GM12878 (cell line): Measurements from ENCODE around the gene C1GALT1. TPM values are rescaled to one million over a fixed set of nuclear protein-coding genes. Genes with fewer than 3 reads are reported as not detected.

Experiments used
- ATAC-seq: fragments of 200-7000 bp; cut with Tn5 transposase; 3 replicates; pipeline ENCODE4 v1.9.1; 2020; ENCODE audit warnings: mild to moderate bottlenecking, moderate library complexity
- BruUV-seq: library from RNA; stranded (reverse); fragments of 400-500 nt; replicated peaks from 2 replicates; lab custom pipeline; 2021; lab: Mats Ljungman, UMichigan
- CTCF ChIA-PET: fragments of 300-600 bp; sonication (Branson Sonifier 250); formaldehyde crosslinking; extraction: SDS; loops from one replicate; lab custom pipeline; 2021; ENCODE audit warnings: inconsistent platforms; lab: Yijun Ruan, JAX
- POLR2A ChIA-PET: fragments of 350-600 bp; formaldehyde crosslinking; extraction: SDS; loops from one replicate; lab custom pipeline; 2021; ENCODE audit warnings: inconsistent platforms; lab: Charles Lee
- RAD21 ChIA-PET: fragments of 300-600 bp; sonication (Branson Sonifier 250); formaldehyde crosslinking; loops from one replicate; lab custom pipeline; 2023; ENCODE audit warnings: antibody characterized with exemption; ENCODE audit not compliant: unreplicated experiment; lab: Charles Lee
- SMC1A ChIA-PET: fragments of 300-600 bp; sonication (Branson Sonifier 250); formaldehyde crosslinking; loops from one replicate; lab custom pipeline; 2023; ENCODE audit not compliant: unreplicated experiment, uncharacterized antibody; lab: Charles Lee
- DNase-seq: peaks from one replicate; pipeline ENCODE4 v3.0.0-alpha.2; 2011; ENCODE audit warnings: low read depth, low spot score
- FAIRE-seq: peaks from 3 replicates; lab custom pipeline; 2011; peaks lifted over from hg19 to GRCh38; lab: Jason Lieb, UNC
- H2AFZ ChIP-seq: 2 replicates; pipeline ENCODE4 v1.6.0; 2011; ENCODE audit warnings: low read depth, low read length, control low read depth; ENCODE audit not compliant: control insufficient read depth
- H3K27ac ChIP-seq: 2 replicates; pipeline ENCODE4 v1.5.1; 2011; ENCODE audit warnings: control low read depth; ENCODE audit not compliant: control insufficient read depth, insufficient read depth
- H3K27me3 ChIP-seq, 2 experiments: replicated peaks in 1 of 2; 2 replicates each; pipeline versions ENCODE4 v1.6.0 to v1.6.1; 2011; ENCODE audit warnings: low read length in 1 of 2; ENCODE audit not compliant: control insufficient read depth in 2 of 2, insufficient read depth in 2 of 2
- H3K36me3 ChIP-seq, 2 experiments: 2 replicates each; pipeline ENCODE4 v1.5.1; 2011; ENCODE audit warnings: low read length in 1 of 2; ENCODE audit not compliant: control insufficient read depth in 2 of 2, insufficient read depth in 2 of 2
- H3K4me1 ChIP-seq: 2 replicates; pipeline ENCODE4 v1.6.1; 2011; ENCODE audit warnings: mild to moderate bottlenecking, low read length, moderate library complexity, mixed read lengths; ENCODE audit not compliant: control insufficient read depth, insufficient read depth
- H3K4me2 ChIP-seq: 2 replicates; pipeline ENCODE4 v1.6.0; 2011; ENCODE audit warnings: control low read depth; ENCODE audit not compliant: control insufficient read depth, insufficient read depth
- H3K4me3 ChIP-seq: fragments of 200-600 bp; sonication (generic); 2 replicates; pipeline ENCODE4 v1.5.1; 2016
- H3K79me2 ChIP-seq: 2 replicates; pipeline ENCODE4 v1.6.0; 2011; ENCODE audit warnings: low read length; ENCODE audit not compliant: control insufficient read depth, insufficient read depth
- H3K9ac ChIP-seq: 2 replicates; pipeline ENCODE4 v1.8.0; 2011; ENCODE audit warnings: low read length, control low read depth, mixed read lengths; ENCODE audit not compliant: control insufficient read depth, insufficient read depth
- H3K9me3 ChIP-seq: replicated peaks from 3 replicates; pipeline ENCODE4 v1.5.1; 2011; ENCODE audit warnings: mild to moderate bottlenecking, low read length; ENCODE audit not compliant: control insufficient read depth, insufficient read depth
- H4K20me1 ChIP-seq: 2 replicates; pipeline ENCODE4 v1.6.0; 2011; ENCODE audit not compliant: control insufficient read depth, insufficient read depth
- CEBPB ChIP-seq, 2 experiments: fragments of 150-350 bp in 1 of 2; IDR thresholded peaks; 2 replicates each; pipeline ENCODE4 v1.6.1; 2012 to 2014; ENCODE audit warnings: low read depth in 2 of 2, low read length in 2 of 2, borderline replicate concordance in 1 of 2, inconsistent platforms in 1 of 2
- CREM ChIP-seq: IDR thresholded peaks from 2 replicates; pipeline ENCODE4 v1.6.1; 2014; ENCODE audit warnings: antibody characterized with exemption, low read depth
- PML ChIP-seq: IDR thresholded peaks from 2 replicates; pipeline ENCODE4 v1.6.1; 2012; ENCODE audit warnings: low read length, inconsistent platforms
- ZZZ3 ChIP-seq: IDR thresholded peaks from 2 replicates; pipeline ENCODE4 v1.6.1; 2011; ENCODE audit warnings: low read depth; ENCODE audit not compliant: control insufficient read depth, insufficient read length
- in situ Hi-C: fragments of 300-500 bp; cut with MboI; formaldehyde crosslinking; loops from 9 replicates; pipeline ENCODE4 v1.14.3; 2018; ENCODE audit warnings: mixed read lengths
- intact Hi-C: fragments of 100-400 bp; cut with micrococcal nuclease; formaldehyde crosslinking; loops from one replicate; pipeline ENCODE4 v1.14.2; 2022; ENCODE audit not compliant: unreplicated experiment
- polyA plus RNA-seq, 11 experiments: library from polyadenylated mRNA; depleted of rRNA in 4 of 11; unstranded in 6 of 11; stranded (reverse) in 5 of 11; fragments of >200 nt; fragmentation: Nextera tagmentation in 4 of 11; fragmentation: Illumina TruSeq in 1 of 11; extraction: Ambion mirVana in 4 of 11; extraction: Trizol in 1 of 11; gene quantifications; 1 replicate in 1 of 11; 2 replicates in 10 of 11; pipeline versions ENCODE4 v1.2.1 to v1.2.3, GENCODE V29; 2011 to 2016; ENCODE audit warnings: inconsistent platforms in 2 of 11, missing spikeins in 2 of 11, low read depth in 1 of 11
- total RNA-seq, 4 experiments: library from RNA; depleted of rRNA in 3 of 4; stranded (reverse); fragments of >200 nt in 3 of 4; fragmentation: Illumina TruSeq in 1 of 4; extraction: Trizol in 1 of 4; gene quantifications; 2 replicates each; pipeline versions ENCODE4 v1.2.1 to v1.2.3, GENCODE V29; 2013 to 2021
- TF ChIP-seq, protein P1 (sequence below): fragments of 450-650 bp; IDR thresholded peaks from 2 replicates; pipeline ENCODE4 v1.6.1; 2017; ENCODE audit warnings: mild to moderate bottlenecking, low read depth, inconsistent platforms; ENCODE audit not compliant: poor library complexity, severe bottlenecking
- TF ChIP-seq, protein P2 (sequence below): fragments of 450-650 bp; formaldehyde crosslinking; IDR thresholded peaks from 2 replicates; pipeline ENCODE4 v1.5.0; 2022; ENCODE audit warnings: mild to moderate bottlenecking, missing genetic modification characterization

The C1GALT1 gene
- total and polyA plus RNA-seq, 10 of the 15 experiments (the other 5 are each of a cell fraction or from before 2014, with no cell fraction given): 1.6 to 25.0 (median 8.5) TPM

DNA sequence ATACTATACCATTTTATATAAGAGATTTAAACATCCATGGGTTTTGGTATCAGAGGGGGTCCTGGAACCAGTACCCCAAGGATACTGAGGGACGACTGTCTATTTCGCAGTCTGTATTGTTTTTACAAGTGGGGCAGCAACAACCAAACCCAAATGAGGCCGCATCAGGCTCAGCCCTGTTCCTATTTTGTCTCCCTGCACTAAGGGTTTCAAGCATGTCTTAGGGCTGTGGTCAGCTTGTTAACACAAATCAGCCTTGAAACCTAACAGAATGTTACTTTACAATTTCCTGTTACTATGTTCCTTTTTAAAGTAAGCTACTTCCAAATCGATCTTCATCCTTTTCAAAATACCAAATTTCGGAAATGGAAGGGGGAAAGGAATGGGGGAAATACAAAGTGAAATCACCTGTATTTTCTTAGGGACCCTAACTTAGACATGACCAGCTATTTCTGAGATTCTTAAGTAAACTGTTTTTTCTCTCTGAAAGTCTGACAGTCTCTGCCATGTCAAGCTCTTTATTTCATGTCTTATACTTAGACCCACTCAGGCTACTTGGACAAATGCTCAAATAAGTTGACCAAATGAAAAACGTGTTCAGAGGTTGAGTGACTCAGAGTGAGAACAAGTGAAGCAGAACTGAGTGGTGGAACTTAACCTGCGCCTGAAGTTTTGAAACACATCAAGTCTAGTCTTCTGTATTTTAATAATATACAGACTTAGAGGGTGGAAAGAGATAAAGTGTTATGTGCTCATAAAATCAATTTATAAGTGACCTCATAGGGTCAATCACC, 75.8 kb downstream of the C1GALT1 start (continued):
- 0 out of 4 replicates have a peak, but pooled peaks of 1 of the 2 experiments have one; percentile 40 for TF ChIP-seq CEBPB (IDR thresholded peaks at IDR 0.05; ENCODE audit: borderline replicate concordance in 1 of 2, low read depth in 2 of 2, low read length in 2 of 2)
- TF ChIP-seq, protein P1, sequence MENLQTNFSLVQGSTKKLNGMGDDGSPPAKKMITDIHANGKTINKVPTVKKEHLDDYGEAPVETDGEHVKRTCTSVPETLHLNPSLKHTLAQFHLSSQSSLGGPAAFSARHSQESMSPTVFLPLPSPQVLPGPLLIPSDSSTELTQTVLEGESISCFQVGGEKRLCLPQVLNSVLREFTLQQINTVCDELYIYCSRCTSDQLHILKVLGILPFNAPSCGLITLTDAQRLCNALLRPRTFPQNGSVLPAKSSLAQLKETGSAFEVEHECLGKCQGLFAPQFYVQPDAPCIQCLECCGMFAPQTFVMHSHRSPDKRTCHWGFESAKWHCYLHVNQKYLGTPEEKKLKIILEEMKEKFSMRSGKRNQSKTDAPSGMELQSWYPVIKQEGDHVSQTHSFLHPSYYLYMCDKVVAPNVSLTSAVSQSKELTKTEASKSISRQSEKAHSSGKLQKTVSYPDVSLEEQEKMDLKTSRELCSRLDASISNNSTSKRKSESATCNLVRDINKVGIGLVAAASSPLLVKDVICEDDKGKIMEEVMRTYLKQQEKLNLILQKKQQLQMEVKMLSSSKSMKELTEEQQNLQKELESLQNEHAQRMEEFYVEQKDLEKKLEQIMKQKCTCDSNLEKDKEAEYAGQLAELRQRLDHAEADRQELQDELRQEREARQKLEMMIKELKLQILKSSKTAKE: peak; percentile 70
- no peak for TF ChIP-seq ZZZ3
- TF ChIP-seq CREM: no peak; the same call in 1 of the 2 replicates

DNA sequence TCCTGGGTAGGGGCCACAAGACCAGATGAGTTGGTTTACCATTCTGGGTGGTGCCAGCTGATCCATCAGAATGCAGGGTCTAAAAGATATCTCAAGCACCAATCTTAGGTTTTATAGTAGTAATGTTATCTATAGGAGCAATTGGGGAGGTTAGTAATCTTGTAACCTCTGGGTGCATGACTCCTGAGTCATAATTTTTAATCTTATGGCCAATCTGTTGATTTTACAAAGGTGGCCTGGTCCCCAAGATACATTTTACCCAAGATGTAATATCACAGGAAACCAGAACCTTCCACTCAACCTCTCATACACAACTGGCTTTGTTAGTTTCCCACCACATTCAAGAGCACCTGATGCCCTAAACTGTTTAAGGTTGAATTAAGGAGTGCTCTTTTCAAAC, 79.5 kb downstream of the C1GALT1 start:
- ChIA-PET RAD21 (no interaction called here), CTCF (no interaction called here), SMC1A (interaction anchor here (0.5 to 0.7 kb wide), 2 partner anchors 9 to 31 kb away, joined by 3 to 4 read pairs; no protein-coding TSS in a partner anchor), POLR2A (no interaction called here)
- H3K27ac ChIP-seq: no peak overlapping the region
- H3K4me2 ChIP-seq: no peak overlapping the region
- no peaks in the 10 kb centered on the region for H4K20me1 ChIP-seq
- intact Hi-C loops (no loop called here), in situ Hi-C loops (no loop called here)
- FAIRE-seq (no peak), ATAC-seq (no peak), DNase-seq (no peak)
- no peak overlapping the region for H3K9ac ChIP-seq
- H3K79me2 ChIP-seq: no peaks in the 10 kb centered on the region
- H3K9me3 ChIP-seq: no peaks in the 10 kb centered on the region; the same call in 2 of the 3 replicates
- no peak overlapping the region for H2AFZ ChIP-seq
- no peaks in the 10 kb centered on the region for H3K36me3 ChIP-seq
- no peaks in the 10 kb centered on the region for H3K27me3 ChIP-seq
- no peak overlapping the region for H3K4me3 ChIP-seq
- TF ChIP-seq PML: no peak
- TF ChIP-seq, protein P2, sequence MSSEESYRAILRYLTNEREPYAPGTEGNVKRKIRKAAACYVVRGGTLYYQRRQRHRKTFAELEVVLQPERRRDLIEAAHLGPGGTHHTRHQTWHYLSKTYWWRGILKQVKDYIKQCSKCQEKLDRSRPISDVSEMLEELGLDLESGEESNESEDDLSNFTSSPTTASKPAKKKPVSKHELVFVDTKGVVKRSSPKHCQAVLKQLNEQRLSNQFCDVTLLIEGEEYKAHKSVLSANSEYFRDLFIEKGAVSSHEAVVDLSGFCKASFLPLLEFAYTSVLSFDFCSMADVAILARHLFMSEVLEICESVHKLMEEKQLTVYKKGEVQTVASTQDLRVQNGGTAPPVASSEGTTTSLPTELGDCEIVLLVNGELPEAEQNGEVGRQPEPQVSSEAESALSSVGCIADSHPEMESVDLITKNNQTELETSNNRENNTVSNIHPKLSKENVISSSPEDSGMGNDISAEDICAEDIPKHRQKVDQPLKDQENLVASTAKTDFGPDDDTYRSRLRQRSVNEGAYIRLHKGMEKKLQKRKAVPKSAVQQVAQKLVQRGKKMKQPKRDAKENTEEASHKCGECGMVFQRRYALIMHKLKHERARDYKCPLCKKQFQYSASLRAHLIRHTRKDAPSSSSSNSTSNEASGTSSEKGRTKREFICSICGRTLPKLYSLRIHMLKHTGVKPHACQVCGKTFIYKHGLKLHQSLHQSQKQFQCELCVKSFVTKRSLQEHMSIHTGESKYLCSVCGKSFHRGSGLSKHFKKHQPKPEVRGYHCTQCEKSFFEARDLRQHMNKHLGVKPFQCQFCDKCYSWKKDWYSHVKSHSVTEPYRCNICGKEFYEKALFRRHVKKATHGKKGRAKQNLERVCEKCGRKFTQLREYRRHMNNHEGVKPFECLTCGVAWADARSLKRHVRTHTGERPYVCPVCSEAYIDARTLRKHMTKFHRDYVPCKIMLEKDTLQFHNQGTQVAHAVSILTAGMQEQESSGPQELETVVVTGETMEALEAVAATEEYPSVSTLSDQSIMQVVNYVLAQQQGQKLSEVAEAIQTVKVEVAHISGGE: no peak
- peaks cover 13% of the 10 kb centered on the region for H3K4me1 ChIP-seq
- no TSS peak for BruUV-seq
